ENCODE results near the gene OR6Q1. TPM values are rescaled to one million over a fixed set of nuclear protein-coding genes. Genes with fewer than 3 reads are reported as not detected.
A peak's percentile ranks its signal among the peaks of the same experiment; 100 is the strongest.

Gene OR6Q1
- polyA plus RNA-seq, 1 donor (not counting 4 experiments of a cell fraction or from before 2014, with no cell fraction given) = not detected

GRCh38 chr11:58057481-58057880 lies 26.7 kb downstream of the OR6Q1 start:
- no peak overlapping the region for H3K4me3 ChIP-seq (ENCODE audit: control insufficient read depth in 2 of 3, extremely low read depth in 1 of 3, insufficient read depth in 2 of 3, low read depth in 1 of 3, low read length in 3 of 3)
- peaks cover 39% of the 10 kb centered on the region for H3K4me1 ChIP-seq (ENCODE audit: control insufficient read depth, extremely low read depth, insufficient read depth, low read length)
- FAIRE-seq = no peak
- H3K9me1 ChIP-seq (ENCODE audit: control insufficient read depth, extremely low read depth, insufficient read depth, low read length) = no peaks in the 10 kb centered on the region
- H3K4me2 ChIP-seq (ENCODE audit: control insufficient read depth, extremely low read depth, insufficient read depth, low read depth, low read length) = no peak overlapping the region
- dilution Hi-C loops (cut with MboI; ENCODE audit: extremely low pct_ligation_motif_present, low sequenced_read_pairs) = no loop called here
- peak overlapping the region; percentile 44 for H2AFZ ChIP-seq (ENCODE audit: control insufficient read depth, low read length)
- no peak for TF ChIP-seq EZH2 (IDR thresholded peaks at IDR 0.05; ENCODE audit: low read length)
- TF ChIP-seq CTCF (optimal IDR thresholded peaks at IDR 0.05 in 1 of 3, IDR thresholded peaks at IDR 0.05 in 1 of 3, conservative IDR thresholded peaks at IDR 0.05 in 1 of 3; ENCODE audit: extremely low read depth in 1 of 3, insufficient read depth in 2 of 3, low read length in 3 of 3) = no peak
- no peaks in the 10 kb centered on the region for H4K20me1 ChIP-seq (ENCODE audit: control insufficient read depth, extremely low read depth, insufficient read depth, low read length)
- no peaks in the 10 kb centered on the region for H3K79me2 ChIP-seq (ENCODE audit: control insufficient read depth, insufficient read depth, low read length)
- H3K27me3 ChIP-seq (ENCODE audit: control insufficient read depth, extremely low read depth, insufficient read depth, low read length) = no peaks in the 10 kb centered on the region
- H3K36me3 ChIP-seq (ENCODE audit: control insufficient read depth in 2 of 2, extremely low read depth in 1 of 2, insufficient read depth in 2 of 2, low read length in 2 of 2) = no peaks in the 10 kb centered on the region
- DNase-seq (ENCODE audit: low read depth, low spot score) = no peak
- no peaks in the 10 kb centered on the region for H3K9me3 ChIP-seq (ENCODE audit: control insufficient read depth, low read depth, low read length)
- no peak overlapping the region for H3K27ac ChIP-seq (ENCODE audit: control insufficient read depth, insufficient read depth, low read length)
- H3K9ac ChIP-seq (ENCODE audit: control insufficient read depth, extremely low read depth, insufficient read depth, low read length) = no peak overlapping the region

DNA sequence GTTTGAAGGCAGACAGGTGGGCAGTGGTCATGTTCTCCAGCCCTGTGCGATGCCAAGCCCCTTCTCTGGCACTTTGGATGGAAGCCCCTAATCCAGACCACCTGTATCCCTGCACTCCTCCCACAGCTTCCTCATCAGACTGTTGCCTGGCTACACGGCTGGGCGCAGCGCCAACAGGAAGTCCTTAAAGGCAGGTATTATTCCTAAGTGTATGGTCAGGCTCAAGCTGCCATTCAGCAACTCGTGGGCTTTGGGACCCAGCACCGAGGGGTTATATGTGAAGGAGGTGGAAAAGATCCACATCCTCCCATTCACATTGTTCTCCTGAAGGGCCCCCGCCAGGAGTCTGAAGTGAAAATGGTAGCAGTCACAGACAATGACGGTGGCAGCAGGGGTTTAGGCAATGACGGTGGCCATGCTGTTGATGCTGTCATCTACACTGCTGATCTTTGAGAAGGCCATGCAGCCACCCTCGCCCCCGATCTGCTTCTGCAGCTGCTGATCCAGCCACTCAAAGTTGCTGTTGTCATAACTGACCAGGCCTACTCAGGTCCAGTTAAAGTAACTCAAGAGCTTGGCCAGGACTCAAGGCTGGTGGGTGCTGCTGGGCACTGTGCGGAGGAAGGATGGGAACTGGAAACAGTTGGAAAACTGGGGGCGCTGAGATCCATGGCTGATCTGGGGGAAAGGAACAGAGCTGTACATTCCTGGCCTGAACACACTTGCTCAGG lies 27.7 kb downstream of the OR6Q1 start:
- H3K36me3 ChIP-seq (ENCODE audit: control insufficient read depth in 2 of 2, extremely low read depth in 1 of 2, insufficient read depth in 2 of 2, low read length in 2 of 2) = no peaks in the 10 kb centered on the region
- no peak overlapping the region for H3K4me3 ChIP-seq (ENCODE audit: control insufficient read depth in 2 of 3, extremely low read depth in 1 of 3, insufficient read depth in 2 of 3, low read depth in 1 of 3, low read length in 3 of 3)
- H3K4me2 ChIP-seq (ENCODE audit: control insufficient read depth, extremely low read depth, insufficient read depth, low read depth, low read length) = peak overlapping the region; percentile 34
- TF ChIP-seq CTCF (optimal IDR thresholded peaks at IDR 0.05 in 1 of 3, IDR thresholded peaks at IDR 0.05 in 1 of 3, conservative IDR thresholded peaks at IDR 0.05 in 1 of 3; ENCODE audit: extremely low read depth in 1 of 3, insufficient read depth in 2 of 3, low read length in 3 of 3) = no peak
- no peak for TF ChIP-seq EZH2 (IDR thresholded peaks at IDR 0.05; ENCODE audit: low read length)
- dilution Hi-C loops (cut with MboI; ENCODE audit: extremely low pct_ligation_motif_present, low sequenced_read_pairs) = no loop called here
- H4K20me1 ChIP-seq (ENCODE audit: control insufficient read depth, extremely low read depth, insufficient read depth, low read length) = no peaks in the 10 kb centered on the region
- no peaks in the 10 kb centered on the region for H3K79me2 ChIP-seq (ENCODE audit: control insufficient read depth, insufficient read depth, low read length)
- H3K9ac ChIP-seq (ENCODE audit: control insufficient read depth, extremely low read depth, insufficient read depth, low read length) = peak overlapping the region; percentile 19
- H3K27ac ChIP-seq (ENCODE audit: control insufficient read depth, insufficient read depth, low read length) = peak overlapping the region; percentile 45
- H2AFZ ChIP-seq (ENCODE audit: control insufficient read depth, low read length) = no peak overlapping the region
- H3K4me1 ChIP-seq (ENCODE audit: control insufficient read depth, extremely low read depth, insufficient read depth, low read length) = peaks cover 42% of the 10 kb centered on the region
- no peaks in the 10 kb centered on the region for H3K9me1 ChIP-seq (ENCODE audit: control insufficient read depth, extremely low read depth, insufficient read depth, low read length)
- H3K27me3 ChIP-seq (ENCODE audit: control insufficient read depth, extremely low read depth, insufficient read depth, low read length) = no peaks in the 10 kb centered on the region
- H3K9me3 ChIP-seq (ENCODE audit: control insufficient read depth, low read depth, low read length) = no peaks in the 10 kb centered on the region
- DNase-seq (ENCODE audit: low read depth, low spot score) (no peak), FAIRE-seq (no peak)

All from keratinocyte (primary cell).